Naive B cell (primary cell): Measurements from ENCODE around the gene ZFAND5. TPM values are rescaled to one million over a fixed set of nuclear protein-coding genes. Genes with fewer than 3 reads are reported as not detected.

Experiments
- ATAC-seq, 2 donors: fragments of 150-1000 bp; cut with Tn5 transposase; 2 replicates each; pipeline ENCODE4 v1.10.0; 2021; ENCODE audit warnings: low read depth in 2 of 2, mild to moderate bottlenecking in 2 of 2, moderate library complexity in 2 of 2
- DNase-seq: peaks from one replicate; pipeline ENCODE4 v3.0.0; 2022
- H3K27ac Mint-ChIP-seq, 6 donors: one replicate each; pipeline ENCODE4 v1.8.0; 2020 to 2022; ENCODE audit warnings: mild to moderate bottlenecking in 6 of 6, mixed read lengths in 6 of 6, moderate library complexity in 5 of 6, inconsistent platforms in 2 of 6
- H3K27me3 Mint-ChIP-seq, 3 donors: one replicate each; pipeline ENCODE4 v1.8.0; 2021 to 2022; ENCODE audit warnings: mixed read lengths in 3 of 3, mild to moderate bottlenecking in 1 of 3
- H3K36me3 Mint-ChIP-seq, 2 donors: one replicate each; pipeline ENCODE4 v1.8.0; 2020 to 2022; ENCODE audit warnings: mixed read lengths in 2 of 2, inconsistent platforms in 1 of 2, mild to moderate bottlenecking in 1 of 2
- H3K4me1 Mint-ChIP-seq, 3 donors: one replicate each; pipeline ENCODE4 v1.8.0; 2020 to 2022; ENCODE audit warnings: mixed read lengths in 3 of 3, inconsistent platforms in 1 of 3, mild to moderate bottlenecking in 1 of 3, moderate library complexity in 1 of 3
- H3K4me3 Mint-ChIP-seq, 8 donors: one replicate each; pipeline ENCODE4 v1.8.0; 2020 to 2022; ENCODE audit warnings: mild to moderate bottlenecking in 8 of 8, mixed read lengths in 8 of 8, moderate library complexity in 8 of 8, inconsistent platforms in 2 of 8
- H3K9me3 Mint-ChIP-seq, 7 donors: one replicate each; pipeline ENCODE4 v1.8.0; 2020 to 2022; ENCODE audit warnings: mixed read lengths in 7 of 7, mild to moderate bottlenecking in 5 of 7, inconsistent platforms in 2 of 7, moderate library complexity in 1 of 7
- polyA plus RNA-seq, 6 donors: library from polyadenylated mRNA; unstranded; fragments of 300-500 nt; fragmentation: Illumina TruSeq; gene quantifications; one replicate each; pipeline ENCODE4 v1.2.3, GENCODE V29; 2021; ENCODE audit warnings: low read depth in 6 of 6

The ZFAND5 gene
- polyA plus RNA-seq, 6 donors from 2014 or later = 59.6 to 100 (median 75.3) TPM

- H3K36me3 Mint-ChIP-seq = peaks cover 0 to 6% of the 10 kb centered on the region in 2 donors
- H3K27me3 Mint-ChIP-seq = no peaks in the 10 kb centered on the region
- H3K27ac Mint-ChIP-seq = no peak overlapping the region
- DNase-seq = no peak
- peaks cover 0 to 4% (median 0%) of the 10 kb centered on the region in 3 donors for H3K4me1 Mint-ChIP-seq
- H3K4me3 Mint-ChIP-seq = no peak overlapping the region
- no peak for ATAC-seq
- no peaks in the 10 kb centered on the region for H3K9me3 Mint-ChIP-seq
These were observed 31.8 kb downstream of the ZFAND5 start for GRCh38 chr9:72333197-72333596.

GRCh38 chr9:72332351-72332750, 32.7 kb downstream of the ZFAND5 start:
- ATAC-seq (no peak), DNase-seq (no peak)
- no peaks in the 10 kb centered on the region for H3K27me3 Mint-ChIP-seq
- H3K4me1 Mint-ChIP-seq = peaks cover 0 to 8% (median 1%) of the 10 kb centered on the region in 3 donors
- no peaks in the 10 kb centered on the region for H3K9me3 Mint-ChIP-seq
- H3K36me3 Mint-ChIP-seq = peaks cover 0 to 2% of the 10 kb centered on the region in 2 donors
- no peak overlapping the region for H3K27ac Mint-ChIP-seq
- H3K4me3 Mint-ChIP-seq = no peak overlapping the region

GRCh38 chr9:72327631-72328030, 37.4 kb downstream of the ZFAND5 start:
- peaks cover 0 to 4% (median 1%) of the 10 kb centered on the region in 3 donors for H3K4me1 Mint-ChIP-seq
- H3K27ac Mint-ChIP-seq = peak overlapping the region in 1 of 6 donors; percentile 75
- H3K9me3 Mint-ChIP-seq = no peaks in the 10 kb centered on the region
- no peak for DNase-seq
- no peaks in the 10 kb centered on the region for H3K27me3 Mint-ChIP-seq
- H3K4me3 Mint-ChIP-seq = no peak overlapping the region
- H3K36me3 Mint-ChIP-seq = no peaks in the 10 kb centered on the region
- no peak for ATAC-seq

GRCh38 chr9:72326641-72327040, 38.4 kb downstream of the ZFAND5 start:
- no peak for DNase-seq
- Mint-ChIP-seq H3K27ac (no peak overlapping the region), H3K4me3 (no peak overlapping the region), H3K4me1 (peaks cover 0 to 4% (median 1%) of the 10 kb centered on the region in 3 donors), H3K27me3 (no peaks in the 10 kb centered on the region), H3K9me3 (no peaks in the 10 kb centered on the region), H3K36me3 (peaks cover 0 to 6% of the 10 kb centered on the region in 2 donors)
- no peak for ATAC-seq

- Mint-ChIP-seq H3K4me3 (no peak overlapping the region), H3K27me3 (no peaks in the 10 kb centered on the region), H3K27ac (no peak overlapping the region), H3K4me1 (peaks cover 0 to 4% (median 1%) of the 10 kb centered on the region in 3 donors), H3K36me3 (peaks cover 0 to 6% of the 10 kb centered on the region in 2 donors), H3K9me3 (no peaks in the 10 kb centered on the region)
- ATAC-seq (no peak), DNase-seq (no peak)
These were observed 40.0 kb downstream of the ZFAND5 start for GRCh38 chr9:72324974-72325373.

- DNase-seq (no peak), ATAC-seq (no peak)
- no peaks in the 10 kb centered on the region for H3K27me3 Mint-ChIP-seq
- H3K36me3 Mint-ChIP-seq = peaks cover 0 to 6% of the 10 kb centered on the region in 2 donors
- H3K27ac Mint-ChIP-seq = peak overlapping the region in 1 of 6 donors; percentile 54
- no peak overlapping the region for H3K4me3 Mint-ChIP-seq
- peaks cover 1 to 9% (median 7%) of the 10 kb centered on the region in 3 donors for H3K4me1 Mint-ChIP-seq
- H3K9me3 Mint-ChIP-seq = no peaks in the 10 kb centered on the region
These were observed 42.3 kb downstream of the ZFAND5 start for GRCh38 chr9:72322678-72323077.

- H3K4me3 Mint-ChIP-seq = no peak overlapping the region
- peaks cover 0 to 9% (median 3%) of the 10 kb centered on the region in 3 donors for H3K4me1 Mint-ChIP-seq
- ATAC-seq (no peak), DNase-seq (no peak)
- peaks cover 0 to 6% of the 10 kb centered on the region in 2 donors for H3K36me3 Mint-ChIP-seq
- no peak overlapping the region for H3K27ac Mint-ChIP-seq
- no peaks in the 10 kb centered on the region for H3K27me3 Mint-ChIP-seq
- no peaks in the 10 kb centered on the region for H3K9me3 Mint-ChIP-seq
These were observed 42.7 kb downstream of the ZFAND5 start for GRCh38 chr9:72322259-72322658.

GRCh38 chr9:72315510-72316311, 49.3 kb downstream of the ZFAND5 start:
- DNase-seq (no peak), ATAC-seq (peak in 1 of 2 donors; percentile 41)
- Mint-ChIP-seq H3K36me3 (no peaks in the 10 kb centered on the region), H3K4me3 (peak overlapping the region in 6 of 8 donors; percentile 47 to 87 (median 68)), H3K27me3 (no peaks in the 10 kb centered on the region), H3K4me1 (peaks cover 16 to 29% (median 22%) of the 10 kb centered on the region in 3 donors), H3K27ac (peak overlapping the region; percentile 49 to 90 (median 86)), H3K9me3 (no peaks in the 10 kb centered on the region)

- no peaks in the 10 kb centered on the region for H3K9me3 Mint-ChIP-seq
- DNase-seq (no peak), ATAC-seq (peak in 1 of 2 donors; percentile 33)
- peak overlapping the region in 5 of 8 donors; percentile 40 to 87 (median 54) for H3K4me3 Mint-ChIP-seq
- peak overlapping the region in 5 of 6 donors; percentile 49 to 89 (median 58) for H3K27ac Mint-ChIP-seq
- no peaks in the 10 kb centered on the region for H3K27me3 Mint-ChIP-seq
- no peaks in the 10 kb centered on the region for H3K36me3 Mint-ChIP-seq
- H3K4me1 Mint-ChIP-seq = peaks cover 16 to 29% (median 22%) of the 10 kb centered on the region in 3 donors
These were observed 49.9 kb downstream of the ZFAND5 start for GRCh38 chr9:72315089-72315509.

- ATAC-seq (no peak), DNase-seq (no peak)
- H3K27ac Mint-ChIP-seq = peak overlapping the region in 1 of 6 donors; percentile 44
- no peaks in the 10 kb centered on the region for H3K36me3 Mint-ChIP-seq
- no peaks in the 10 kb centered on the region for H3K27me3 Mint-ChIP-seq
- peaks cover 16 to 26% (median 24%) of the 10 kb centered on the region in 3 donors for H3K4me1 Mint-ChIP-seq
- peak overlapping the region in 1 of 8 donors; percentile 75 for H3K4me3 Mint-ChIP-seq
- H3K9me3 Mint-ChIP-seq = no peaks in the 10 kb centered on the region
These were observed 51.5 kb downstream of the ZFAND5 start for GRCh38 chr9:72313507-72313906.

GRCh38 chr9:72312386-72312987, 52.5 kb downstream of the ZFAND5 start:
- H3K9me3 Mint-ChIP-seq = no peaks in the 10 kb centered on the region
- peak overlapping the region in 1 of 6 donors; percentile 28 for H3K27ac Mint-ChIP-seq
- H3K27me3 Mint-ChIP-seq = no peaks in the 10 kb centered on the region

GRCh38 chr9:72309364-72310133, 55.5 kb downstream of the ZFAND5 start:
- no peak overlapping the region for H3K4me3 Mint-ChIP-seq
- no peaks in the 10 kb centered on the region for H3K27me3 Mint-ChIP-seq
- peaks cover 23 to 37% (median 24%) of the 10 kb centered on the region in 3 donors for H3K4me1 Mint-ChIP-seq
- DNase-seq (no peak), ATAC-seq (no peak)
- no peaks in the 10 kb centered on the region for H3K36me3 Mint-ChIP-seq
- H3K9me3 Mint-ChIP-seq = no peaks in the 10 kb centered on the region
- peak overlapping the region in 2 of 6 donors; percentile 21 to 44 for H3K27ac Mint-ChIP-seq

More at GRCh38 chr9:72312386-72312987, 52.5 kb downstream of the ZFAND5 start:
- Mint-ChIP-seq H3K4me1 (peaks cover 16 to 26% (median 20%) of the 10 kb centered on the region in 3 donors), H3K4me3 (peak overlapping the region in 1 of 8 donors; percentile 58), H3K36me3 (no peaks in the 10 kb centered on the region)
- DNase-seq = no peak
- ATAC-seq = peak in 1 of 2 donors; percentile 44

- Mint-ChIP-seq H3K4me3 (peak overlapping the region; percentile 12 to 68 (median 52)), H3K36me3 (no peaks in the 10 kb centered on the region), H3K27me3 (no peaks in the 10 kb centered on the region), H3K9me3 (no peaks in the 10 kb centered on the region), H3K4me1 (peaks cover 31 to 44% (median 35%) of the 10 kb centered on the region in 3 donors), H3K27ac (peak overlapping the region in 3 of 6 donors; percentile 38 to 69 (median 59))
- no peak for DNase-seq
- no peak for ATAC-seq
These were observed 58.2 kb downstream of the ZFAND5 start for GRCh38 chr9:72306761-72307160.
